ENCODE results near the gene TRMT13. TPM values are rescaled to one million over a fixed set of nuclear protein-coding genes. Genes with fewer than 3 reads are reported as not detected.

Gene TRMT13
- total RNA-seq, 4 donors from 2014 or later = 3.7 to 25.4 (median 16.7) TPM

GRCh38 chr1:100090471-100090870 lies 42.5 kb upstream of the TRMT13 start:
- H3K4me3 ChIP-seq = no peak overlapping the region
- intact Hi-C loops (cut with DNase I; ENCODE audit: low total_unique reads) (no loop called here), in situ Hi-C loops (cut with MboI; ENCODE audit: low pct_ligation_motif_present in 1 of 4, low pct_unique_long_range_greater_than_20kb in 1 of 4, low sequenced_read_pairs in 3 of 4) (no loop called here)

GRCh38 chr1:100100202-100100601 lies 32.8 kb upstream of the TRMT13 start:
- intact Hi-C loops (cut with DNase I; ENCODE audit: low total_unique reads) (no loop called here), in situ Hi-C loops (cut with MboI; ENCODE audit: low pct_ligation_motif_present in 1 of 4, low pct_unique_long_range_greater_than_20kb in 1 of 4, low sequenced_read_pairs in 3 of 4) (no loop called here)
- Histone ChIP-seq H3K27ac (no peak overlapping the region), H3K9me3 (no peaks in the 10 kb centered on the region), H3K27me3 (no peaks in the 10 kb centered on the region), H3K36me3 (peaks cover 0 to 13% (median 3%) of the 10 kb centered on the region in 4 donors), H3K4me3 (no peak overlapping the region), H3K4me1 (no peaks in the 10 kb centered on the region)
- DNase-seq = no peak
- WGBS, 2 donors (ENCODE audit: low coverage in 1 of 2) = 66 to 67% methylated on average over 1 of the region's 1 CpG
- no peak for TF ChIP-seq CTCF (IDR thresholded peaks at IDR 0.05)
- TF ChIP-seq POLR2A (IDR thresholded peaks at IDR 0.05) = no peak
- TF ChIP-seq EP300 (IDR thresholded peaks at IDR 0.05; ENCODE audit: low read depth) = no peak
- TF ChIP-seq POLR2AphosphoS5 (IDR thresholded peaks at IDR 0.05) = no peak

More at GRCh38 chr1:100090471-100090870, 42.5 kb upstream of the TRMT13 start:
- TF ChIP-seq POLR2AphosphoS5 (IDR thresholded peaks at IDR 0.05) = no peak
- no peak for TF ChIP-seq POLR2A (IDR thresholded peaks at IDR 0.05)
- TF ChIP-seq CTCF (IDR thresholded peaks at IDR 0.05) = no peak
- TF ChIP-seq EP300 (IDR thresholded peaks at IDR 0.05; ENCODE audit: low read depth) = no peak
- no peak for DNase-seq
- Histone ChIP-seq H3K27ac (no peak overlapping the region), H3K4me1 (no peaks in the 10 kb centered on the region), H3K27me3 (no peaks in the 10 kb centered on the region), H3K36me3 (no peaks in the 10 kb centered on the region), H3K9me3 (no peaks in the 10 kb centered on the region)
- 96 to 100% methylated on average over 3 of the region's 3 CpGs for WGBS, 2 donors (ENCODE audit: low coverage in 1 of 2)

- peaks cover 0 to 22% (median 4%) of the 10 kb centered on the region in 4 donors for H3K36me3 ChIP-seq
- in situ Hi-C loops (cut with MboI; ENCODE audit: low pct_ligation_motif_present in 1 of 4, low pct_unique_long_range_greater_than_20kb in 1 of 4, low sequenced_read_pairs in 3 of 4) (no loop called here), intact Hi-C loops (cut with DNase I; ENCODE audit: low total_unique reads) (no loop called here)
- WGBS, 2 donors (ENCODE audit: low coverage in 1 of 2) = 89 to 91% methylated on average over 2 of the region's 2 CpGs
- no peaks in the 10 kb centered on the region for H3K9me3 ChIP-seq
- no peak overlapping the region for H3K27ac ChIP-seq
- H3K27me3 ChIP-seq = no peaks in the 10 kb centered on the region
- DNase-seq = no peak
- TF ChIP-seq EP300 (IDR thresholded peaks at IDR 0.05; ENCODE audit: low read depth) = no peak
- TF ChIP-seq POLR2AphosphoS5 (IDR thresholded peaks at IDR 0.05) = no peak
- TF ChIP-seq POLR2A (IDR thresholded peaks at IDR 0.05) = no peak
- no peak for TF ChIP-seq CTCF (IDR thresholded peaks at IDR 0.05)
- no peaks in the 10 kb centered on the region for H3K4me1 ChIP-seq
- H3K4me3 ChIP-seq = no peak overlapping the region
Observed at GRCh38 chr1:100101564-100101963, 31.4 kb upstream of the TRMT13 start.

GRCh38 chr1:100107696-100108095 lies 25.3 kb upstream of the TRMT13 start:
- Histone ChIP-seq H3K27ac (no peak overlapping the region), H3K4me1 (no peaks in the 10 kb centered on the region), H3K9me3 (no peaks in the 10 kb centered on the region), H3K36me3 (peaks cover 0 to 21% (median 7%) of the 10 kb centered on the region in 4 donors), H3K4me3 (no peak overlapping the region), H3K27me3 (no peaks in the 10 kb centered on the region)
- TF ChIP-seq POLR2A (IDR thresholded peaks at IDR 0.05) = no peak
- in situ Hi-C loops (cut with MboI; ENCODE audit: low pct_ligation_motif_present in 1 of 4, low pct_unique_long_range_greater_than_20kb in 1 of 4, low sequenced_read_pairs in 3 of 4) = no loop called here
- WGBS, 2 donors (ENCODE audit: low coverage in 1 of 2) = 82 to 86% methylated on average over 4 of the region's 4 CpGs
- no peak for DNase-seq
- intact Hi-C loops (cut with DNase I; ENCODE audit: low total_unique reads) = no loop called here

- no peaks in the 10 kb centered on the region for H3K9me3 ChIP-seq
- no peak overlapping the region for H3K27ac ChIP-seq
- H3K4me1 ChIP-seq = no peaks in the 10 kb centered on the region
- in situ Hi-C loops (cut with MboI; ENCODE audit: low pct_ligation_motif_present in 1 of 4, low pct_unique_long_range_greater_than_20kb in 1 of 4, low sequenced_read_pairs in 3 of 4) (no loop called here), intact Hi-C loops (cut with DNase I; ENCODE audit: low total_unique reads) (no loop called here)
- no peak overlapping the region for H3K4me3 ChIP-seq
- TF ChIP-seq POLR2AphosphoS5 (IDR thresholded peaks at IDR 0.05) (no peak), CTCF (IDR thresholded peaks at IDR 0.05) (no peak), EP300 (IDR thresholded peaks at IDR 0.05; ENCODE audit: low read depth) (no peak), POLR2A (IDR thresholded peaks at IDR 0.05) (no peak)
- H3K36me3 ChIP-seq = peaks cover 0 to 21% (median 4%) of the 10 kb centered on the region in 4 donors
- H3K27me3 ChIP-seq = no peaks in the 10 kb centered on the region
- DNase-seq = no peak
Observed at GRCh38 chr1:100109554-100110066, 23.4 kb upstream of the TRMT13 start.

All from transverse colon (tissue), 4 donors.